SHP77 (cell line): ENCODE data around the gene MPPE1.
A peak's percentile ranks its signal among the peaks of the same experiment; 100 is the strongest.
"Not testable (repeated sequence)": the region's sequence is repeated elsewhere in the genome, so short reads cannot be mapped to it uniquely, and the experiment has no call there.

Experiments used
- DNase-seq, 2 experiments: peaks; one replicate each; lab custom pipeline; 2025; lab: John Stamatoyannopoulos, UW

Gene MPPE1

GRCh38 chr18:11908182-11909060 is at the start of gene MPPE1:
MPPE1 (minus strand) TSS chr18:11908317; CDS start chr18:11897264, 11,053 bp downstream.
- peak; percentile 63 to 85 for DNase-seq

GRCh38 chr18:11957636-11958035 is 49.5 kb upstream of the MPPE1 start:
- DNase-seq, result no peak

- no peak for DNase-seq
These were observed 48.5 kb upstream of the MPPE1 start for GRCh38 chr18:11956371-11957308.

- peak; percentile 66 to 82 for DNase-seq
These were observed 47.3 kb upstream of the MPPE1 start for GRCh38 chr18:11955239-11956029.

- DNase-seq, result no peak
These were observed 45.0 kb upstream of the MPPE1 start for GRCh38 chr18:11953113-11953512.

- DNase-seq, result peak in 1 of 2 experiments; percentile 16
These were observed 43.3 kb upstream of the MPPE1 start for GRCh38 chr18:11951390-11951851.

GRCh38 chr18:11950824-11951223 is 42.7 kb upstream of the MPPE1 start:
- no peak for DNase-seq

GRCh38 chr18:11948852-11949523 is 40.9 kb upstream of the MPPE1 start:
- DNase-seq, result no peak

- peak; percentile 62 to 74 for DNase-seq
These were observed 39.4 kb upstream of the MPPE1 start for GRCh38 chr18:11947214-11948191.

GRCh38 chr18:11946756-11947155 is 38.6 kb upstream of the MPPE1 start:
- no peak for DNase-seq

GRCh38 chr18:11945834-11946659 is 37.9 kb upstream of the MPPE1 start:
- DNase-seq, result not testable (repeated sequence)

- DNase-seq, result no peak
These were observed 36.7 kb upstream of the MPPE1 start for GRCh38 chr18:11944786-11945185.

- no peak for DNase-seq
These were observed 36.1 kb upstream of the MPPE1 start for GRCh38 chr18:11944252-11944651.

GRCh38 chr18:11943551-11943950 is 35.4 kb upstream of the MPPE1 start:
- no peak for DNase-seq

- DNase-seq, result no peak
These were observed 32.8 kb upstream of the MPPE1 start for GRCh38 chr18:11940956-11941355.

GRCh38 chr18:11937874-11938478 is 29.9 kb upstream of the MPPE1 start:
- peak; percentile 27 to 46 for DNase-seq

- DNase-seq, result no peak
These were observed 24.3 kb upstream of the MPPE1 start for GRCh38 chr18:11932393-11932792.

- DNase-seq, result no peak
These were observed 19.4 kb upstream of the MPPE1 start for GRCh38 chr18:11927497-11927896.
